CD4-positive, alpha-beta T cell treated with Interferon gamma for 1 hour (primary cell): ENCODE results near the gene CXCR3.
A peak's percentile ranks its signal among the peaks of the same experiment; 100 is the strongest.
"Not testable (repeated sequence)": the region's sequence is repeated elsewhere in the genome, so short reads cannot be mapped to it uniquely, and the experiment has no call there.

Experiments used
- DNase-seq: peaks from one replicate; pipeline ENCODE4 v3.0.0-alpha.2; 2020

Gene CXCR3

DNA sequence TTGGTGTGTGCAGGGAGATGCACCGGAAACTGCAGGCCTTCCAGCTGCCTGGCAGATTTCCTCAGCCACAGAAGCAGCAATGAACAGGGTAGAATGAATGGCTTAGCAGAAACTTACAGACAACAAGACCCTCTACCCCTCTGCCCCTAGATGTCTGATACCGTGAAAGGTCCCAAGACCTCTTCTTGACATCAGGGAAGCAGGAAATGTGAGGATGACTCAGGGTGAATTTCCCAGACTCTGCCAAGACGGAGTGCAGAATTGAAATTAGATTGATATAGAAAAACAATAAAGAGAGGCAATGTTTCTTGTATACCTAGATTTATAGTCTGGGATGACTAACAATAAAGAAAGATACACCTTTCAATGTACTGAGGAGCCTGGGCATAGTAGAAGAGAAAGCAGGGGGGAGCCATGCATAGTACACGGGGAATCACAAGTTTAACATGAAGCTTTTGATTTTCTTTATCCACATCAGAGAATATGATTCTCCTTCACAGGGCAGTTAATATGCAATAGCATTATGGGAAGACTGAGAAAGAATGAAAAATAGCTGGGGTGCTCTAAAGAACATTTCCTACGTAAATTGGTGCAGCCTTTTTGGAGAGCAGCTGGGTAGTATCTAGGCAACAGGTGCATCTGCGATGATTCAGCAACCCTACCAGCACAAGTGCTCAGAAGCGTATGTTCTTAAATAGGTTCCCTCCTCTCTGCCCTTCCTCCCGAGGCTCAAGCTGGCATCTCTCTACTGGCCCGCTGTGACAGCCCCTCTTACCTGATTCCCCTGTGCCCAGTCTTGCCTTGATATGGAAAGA is 18.3 kb upstream of the CXCR3 start:
- no peak for DNase-seq

DNA sequence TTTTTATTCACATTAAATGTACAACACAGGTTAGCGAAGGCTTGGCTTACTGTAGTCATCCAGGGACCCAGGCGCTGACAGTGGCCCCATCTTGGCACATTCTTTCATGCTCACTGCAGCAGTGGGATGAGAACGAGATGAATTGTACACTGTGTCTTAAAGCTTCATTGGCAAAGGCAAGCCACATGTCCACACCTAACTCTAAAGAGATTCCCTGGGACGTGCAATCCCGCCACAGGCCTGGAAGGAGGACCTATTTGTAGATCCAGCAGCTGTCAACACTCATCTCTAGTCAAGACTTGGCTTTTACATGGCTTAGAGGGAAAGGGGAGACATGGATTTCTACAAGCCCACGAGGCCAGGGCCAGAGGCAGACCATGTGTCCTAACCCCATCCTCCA is 16.1 kb upstream of the CXCR3 start:
- DNase-seq, result no peak

DNA sequence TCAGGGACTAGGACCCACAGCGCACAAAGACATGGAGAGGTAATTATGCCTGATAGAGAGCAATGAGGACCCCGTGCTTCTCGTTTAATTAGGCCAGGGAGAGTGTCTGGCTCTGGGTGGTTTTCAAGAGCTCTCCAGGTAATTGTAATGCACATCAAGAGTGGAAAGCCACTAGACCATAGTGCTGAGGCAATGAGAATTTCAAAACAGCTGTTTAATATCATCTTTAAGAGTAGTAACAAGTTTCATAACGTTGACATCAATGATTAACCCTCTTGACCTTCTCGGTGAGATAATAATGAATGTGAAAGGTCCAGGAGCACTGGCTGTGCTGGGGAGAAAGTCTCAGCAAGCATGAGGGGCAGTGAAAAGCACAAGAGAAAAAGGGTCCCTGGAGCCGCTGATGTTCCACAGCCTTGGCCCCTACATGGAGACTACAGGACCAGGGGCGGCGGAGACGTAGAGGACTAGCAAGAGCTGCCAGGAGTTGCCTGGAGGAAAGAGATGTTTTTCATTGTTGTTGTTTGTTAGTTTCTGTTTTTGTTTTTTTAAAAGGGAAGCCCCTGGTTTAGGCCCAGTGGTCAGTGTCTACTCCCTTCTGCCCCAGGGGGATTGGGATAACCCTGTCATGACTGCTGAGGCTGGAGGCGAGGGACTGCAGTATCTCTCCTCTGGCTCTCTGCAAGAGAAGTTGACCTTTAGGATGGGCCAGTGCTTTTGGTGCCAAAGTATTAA is 14.8 kb upstream of the CXCR3 start:
- no peak for DNase-seq

DNA sequence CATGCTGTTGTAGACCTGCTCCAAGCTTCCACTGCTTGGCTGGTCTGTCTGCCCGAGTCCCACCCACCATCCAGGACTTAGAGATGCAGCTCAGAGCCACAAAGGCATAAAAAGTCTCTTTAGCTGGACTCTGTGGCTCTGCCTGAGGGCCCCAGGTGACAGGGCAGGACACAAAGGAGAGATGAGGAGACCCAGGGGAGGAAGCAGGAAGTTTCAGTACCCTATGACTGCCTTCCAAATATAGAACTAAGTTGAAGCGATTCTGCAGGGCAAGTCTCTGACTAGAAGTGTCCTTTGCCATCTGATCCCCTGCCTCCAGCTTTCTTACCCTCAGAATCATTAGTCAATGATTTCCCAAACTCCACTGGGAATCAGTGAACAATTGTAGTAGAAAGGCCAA is 11.2 kb upstream of the CXCR3 start:
- DNase-seq, result no peak

DNA sequence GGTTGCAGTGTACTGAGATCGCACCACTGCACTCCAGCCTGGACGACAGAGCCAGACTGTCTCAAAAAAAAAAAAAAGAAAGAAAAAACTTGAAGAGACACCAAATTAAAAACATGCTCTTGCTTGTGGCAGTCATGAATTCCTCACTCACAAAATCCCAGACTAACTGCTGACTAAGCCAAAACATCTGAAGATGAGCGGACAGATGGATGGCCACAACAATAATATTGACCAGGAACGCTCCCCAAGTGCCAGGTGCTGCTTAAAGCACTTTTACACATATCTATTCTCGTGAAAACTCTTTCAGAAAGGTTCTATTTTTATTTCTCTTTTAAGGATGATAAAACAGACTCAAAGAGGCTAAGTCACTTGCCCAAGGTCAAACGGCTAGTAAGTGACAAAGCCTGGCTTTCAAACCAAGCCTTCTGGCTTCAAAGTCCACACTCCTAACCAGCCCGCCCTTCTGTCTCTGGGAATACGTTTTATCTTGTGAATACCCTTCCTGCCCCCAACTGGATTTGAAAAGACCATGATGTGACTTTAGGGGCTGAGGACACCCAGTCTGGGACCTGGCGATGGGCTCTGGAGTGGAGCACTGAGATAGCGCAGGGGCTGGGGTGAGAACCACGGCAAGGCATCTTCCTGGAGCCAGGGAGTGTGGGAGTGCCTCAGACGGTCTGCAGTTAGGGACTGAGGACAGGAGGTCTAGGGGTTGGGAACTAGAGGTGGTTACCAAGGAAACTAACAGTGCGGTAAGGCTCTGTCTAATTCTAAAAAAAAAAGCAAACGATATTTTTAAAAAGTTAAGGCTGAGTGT is 9.5 kb upstream of the CXCR3 start:
- DNase-seq, result no peak

DNA sequence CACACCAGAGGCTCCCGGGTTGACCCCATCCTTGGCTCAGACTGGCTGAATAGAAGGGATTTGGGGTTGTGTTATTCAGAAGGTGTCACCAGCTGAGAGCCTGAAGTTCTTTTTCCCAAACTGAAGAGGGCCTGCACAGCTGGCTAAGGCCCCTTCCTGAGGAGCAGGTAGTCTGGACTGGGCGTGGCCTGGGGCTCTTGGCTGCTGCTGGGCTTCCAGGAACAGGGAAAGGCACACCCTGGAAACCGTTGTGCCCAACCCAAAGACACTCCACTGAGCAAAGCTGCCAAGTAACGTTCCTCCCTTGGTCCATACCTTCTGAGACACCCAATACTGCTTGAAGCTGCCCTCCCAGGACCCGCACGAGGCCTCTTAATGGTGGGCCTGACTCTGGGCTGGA is 8.3 kb upstream of the CXCR3 start:
- DNase-seq, result no peak

DNA sequence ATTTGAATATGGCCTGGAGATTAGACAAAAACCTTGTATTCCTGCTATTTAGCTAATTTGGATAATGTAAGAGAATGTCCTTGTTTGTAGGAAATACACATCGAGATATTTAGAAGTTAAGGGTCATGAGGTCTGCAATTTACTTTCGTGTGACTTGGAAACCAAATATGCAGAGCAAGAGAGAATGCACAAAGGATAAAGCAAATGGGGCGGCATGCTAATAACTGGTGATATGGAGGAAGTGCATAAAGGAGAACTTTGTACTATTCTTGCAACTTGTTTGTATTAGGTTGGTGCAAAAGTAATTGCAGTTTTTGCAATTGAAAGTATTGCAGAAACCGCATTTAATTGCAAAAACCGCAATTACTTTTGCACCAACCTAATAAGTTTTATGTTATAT is 7.2 kb upstream of the CXCR3 start:
- DNase-seq, result no peak

DNA sequence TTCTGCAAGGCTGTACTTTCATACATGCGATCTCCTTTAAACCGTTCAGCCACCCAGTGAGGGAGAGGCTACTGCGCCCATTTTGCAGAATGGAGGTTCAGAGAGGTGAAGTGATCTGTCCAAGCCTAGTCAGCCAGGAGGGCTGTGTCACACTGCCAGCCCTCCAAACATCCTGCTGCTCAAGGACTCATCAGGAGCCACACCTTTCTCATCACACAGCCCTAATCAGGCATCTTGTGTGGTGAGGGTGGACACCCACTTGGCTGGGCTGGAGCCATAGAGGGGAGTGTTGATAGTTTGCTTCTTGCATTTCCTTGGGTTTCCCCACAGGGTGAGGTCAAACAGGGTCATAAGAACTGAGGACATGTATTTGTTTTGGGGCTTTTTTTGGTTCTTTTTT is 5.4 kb upstream of the CXCR3 start:
- peak; percentile 28 for DNase-seq

DNA sequence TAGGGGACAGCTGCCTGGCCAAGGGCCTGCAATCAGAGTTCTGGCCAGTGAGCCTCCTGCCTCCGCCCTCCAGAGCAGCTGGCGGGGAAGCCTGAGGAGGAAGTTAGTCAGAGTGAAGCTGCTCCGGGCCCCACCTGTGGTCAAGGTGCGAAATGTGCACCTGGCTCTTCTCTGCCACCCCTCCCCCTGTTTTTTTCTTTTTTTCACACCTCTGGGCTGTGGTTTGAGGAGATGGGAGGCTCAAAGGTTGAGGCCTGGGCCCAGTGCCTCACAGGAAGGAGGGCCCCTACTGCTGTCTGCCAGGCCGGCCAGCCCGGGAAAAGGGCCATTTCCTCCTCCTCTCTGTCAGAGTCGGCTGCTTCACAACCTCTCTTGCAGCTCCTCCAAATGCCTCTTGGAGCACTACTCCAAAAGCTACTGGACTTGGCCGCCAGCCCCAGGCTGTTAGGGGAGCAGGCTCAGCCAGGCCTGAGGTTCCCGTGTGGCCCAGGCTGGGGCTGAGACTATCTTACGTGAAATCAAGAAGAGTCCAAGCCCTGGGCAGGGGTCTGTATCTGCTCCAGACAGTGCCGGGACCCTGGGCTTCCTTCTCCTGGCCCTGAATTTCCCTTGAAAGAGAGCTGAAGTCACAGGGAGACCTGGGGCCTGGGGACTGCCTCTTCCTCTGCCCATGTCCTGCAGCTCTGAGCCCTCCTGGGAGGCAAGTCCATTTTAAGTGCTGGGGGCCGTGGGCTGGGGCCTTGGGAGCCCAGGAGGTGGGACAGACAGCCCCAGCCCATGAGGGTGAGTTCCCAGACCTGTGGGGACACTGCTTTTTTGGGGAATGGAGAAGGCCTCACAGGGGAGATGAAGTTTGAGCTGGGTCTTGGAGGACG is 4.5 kb upstream of the CXCR3 start:
- peak; percentile 75 for DNase-seq

DNA sequence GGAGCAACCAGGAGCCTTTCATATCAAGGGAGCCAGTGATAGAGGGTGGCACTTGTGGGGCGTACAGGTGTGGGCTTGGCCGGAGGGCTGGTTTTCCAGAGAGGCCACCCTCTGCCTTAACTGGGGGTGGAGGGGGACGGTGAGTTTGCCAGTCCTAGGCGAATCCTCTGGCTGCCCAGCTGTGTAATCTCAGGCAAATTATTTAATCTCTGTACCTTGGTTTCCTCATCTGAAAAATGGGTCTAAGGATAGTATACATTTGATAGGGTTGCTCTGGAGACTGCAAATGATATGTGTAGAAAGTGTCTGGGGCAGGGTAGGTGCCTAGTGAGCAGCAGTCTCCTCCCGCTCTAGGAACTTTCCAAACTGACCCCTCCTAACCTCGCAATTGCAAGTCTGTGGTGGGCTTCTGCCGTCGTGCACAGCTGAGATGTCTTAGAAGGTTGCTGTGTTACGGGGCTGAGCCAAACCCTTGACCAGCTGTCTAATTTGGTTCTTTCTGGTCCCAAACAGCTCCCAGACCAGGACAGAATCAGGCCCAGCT is 3.8 kb upstream of the CXCR3 start:
- no peak for DNase-seq

DNA sequence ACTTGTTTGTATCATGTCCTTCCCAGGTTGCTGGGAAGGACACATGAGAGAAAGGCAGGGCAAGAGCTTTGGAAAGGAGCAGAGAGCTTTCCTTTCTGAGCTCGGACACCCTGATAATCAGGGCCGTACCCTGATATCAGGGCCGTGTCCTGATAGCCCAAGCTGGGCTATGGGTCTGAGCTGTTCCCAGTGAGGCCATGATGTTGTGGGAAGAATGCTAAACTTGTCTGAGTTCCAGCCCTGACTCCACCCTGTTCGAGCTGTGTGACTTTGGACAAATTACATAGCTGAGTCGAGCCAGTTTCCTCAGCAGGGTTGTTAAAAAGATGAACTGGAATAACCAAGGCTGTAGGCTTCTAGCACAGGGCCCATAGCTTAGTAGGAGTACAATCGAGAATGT is 3.3 kb upstream of the CXCR3 start:
- no peak for DNase-seq

DNA sequence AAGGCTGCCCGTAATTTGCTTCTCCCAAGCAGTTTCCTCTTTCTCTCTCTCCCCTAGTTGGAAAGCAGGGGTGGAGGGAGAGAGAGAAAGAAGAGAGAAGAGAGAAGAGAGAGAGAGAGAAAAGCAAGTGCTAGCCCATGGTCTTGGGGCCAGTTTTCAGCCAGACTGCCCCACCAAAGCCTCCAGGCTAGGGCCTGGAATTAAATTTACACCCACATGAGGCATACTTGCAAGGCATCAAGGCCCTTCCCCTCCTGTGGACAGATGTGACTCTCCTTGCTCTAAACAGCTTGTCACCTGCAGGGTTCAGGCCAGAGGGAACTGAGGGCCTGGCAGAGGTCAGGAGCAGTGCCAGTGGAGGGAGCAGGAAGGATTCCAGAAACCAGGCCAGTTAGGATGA is 1.7 kb upstream of the CXCR3 start:
- DNase-seq, result no peak

DNA sequence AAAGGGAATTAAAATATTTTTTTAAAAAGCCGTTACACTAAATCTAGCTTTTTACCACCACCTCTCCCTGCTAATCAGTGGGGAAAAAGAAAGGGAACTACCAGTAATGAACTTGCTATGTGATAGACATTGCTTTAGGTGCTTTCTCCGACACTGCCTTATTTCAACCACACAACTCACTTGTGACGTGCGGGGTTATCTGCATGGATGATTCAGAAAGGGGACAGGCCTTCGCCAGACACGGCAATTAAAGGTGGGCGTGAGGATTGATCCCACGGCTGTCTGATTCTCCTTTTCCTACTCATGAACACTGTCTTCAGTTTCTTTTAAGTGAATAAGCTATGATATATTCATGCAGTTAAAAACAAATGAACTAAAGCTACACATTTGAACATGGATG is 882 bp upstream of the CXCR3 start:
- peak; percentile 34 for DNase-seq

DNA sequence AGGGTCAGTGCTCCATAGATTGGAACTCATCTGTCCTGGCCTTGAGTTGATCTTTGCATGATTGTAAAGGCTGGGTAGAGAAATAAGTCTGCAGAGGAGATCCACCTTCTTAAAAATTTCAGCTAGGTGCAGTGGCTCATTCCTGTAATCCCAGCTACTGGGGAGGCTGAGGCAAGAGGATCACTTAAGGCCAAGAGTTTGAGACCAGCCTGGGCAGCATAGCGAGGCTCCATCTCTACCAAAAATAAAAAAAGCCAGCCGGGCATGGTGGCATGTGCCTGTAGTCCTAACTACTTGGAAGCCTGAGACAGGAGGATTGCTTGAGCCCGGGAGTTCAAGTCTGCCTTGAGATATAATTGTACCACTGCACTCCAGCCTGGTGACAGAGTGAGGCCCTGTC is 476 bp upstream of the CXCR3 start:
- DNase-seq, result no peak

DNA sequence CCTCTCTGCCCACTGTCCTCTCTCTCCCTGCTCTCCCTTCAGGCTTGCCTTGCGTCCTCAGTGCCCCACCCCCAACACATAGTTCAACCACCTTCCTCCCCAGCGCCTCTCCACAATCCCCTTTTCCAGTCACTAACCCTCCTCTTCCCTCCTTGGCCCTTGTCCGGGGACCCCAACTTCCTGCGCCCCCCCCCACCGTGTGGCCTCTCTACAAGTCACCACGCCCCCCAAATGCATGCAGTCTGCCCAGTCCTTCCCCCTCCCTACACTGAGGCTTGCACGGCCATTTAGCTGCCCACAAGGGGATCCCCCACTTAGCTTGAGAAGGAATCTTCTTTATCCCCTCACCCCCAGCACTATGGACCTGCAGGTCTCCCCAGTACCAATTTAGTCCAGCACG is 569 bp downstream of the CXCR3 start:
- no peak for DNase-seq

DNA sequence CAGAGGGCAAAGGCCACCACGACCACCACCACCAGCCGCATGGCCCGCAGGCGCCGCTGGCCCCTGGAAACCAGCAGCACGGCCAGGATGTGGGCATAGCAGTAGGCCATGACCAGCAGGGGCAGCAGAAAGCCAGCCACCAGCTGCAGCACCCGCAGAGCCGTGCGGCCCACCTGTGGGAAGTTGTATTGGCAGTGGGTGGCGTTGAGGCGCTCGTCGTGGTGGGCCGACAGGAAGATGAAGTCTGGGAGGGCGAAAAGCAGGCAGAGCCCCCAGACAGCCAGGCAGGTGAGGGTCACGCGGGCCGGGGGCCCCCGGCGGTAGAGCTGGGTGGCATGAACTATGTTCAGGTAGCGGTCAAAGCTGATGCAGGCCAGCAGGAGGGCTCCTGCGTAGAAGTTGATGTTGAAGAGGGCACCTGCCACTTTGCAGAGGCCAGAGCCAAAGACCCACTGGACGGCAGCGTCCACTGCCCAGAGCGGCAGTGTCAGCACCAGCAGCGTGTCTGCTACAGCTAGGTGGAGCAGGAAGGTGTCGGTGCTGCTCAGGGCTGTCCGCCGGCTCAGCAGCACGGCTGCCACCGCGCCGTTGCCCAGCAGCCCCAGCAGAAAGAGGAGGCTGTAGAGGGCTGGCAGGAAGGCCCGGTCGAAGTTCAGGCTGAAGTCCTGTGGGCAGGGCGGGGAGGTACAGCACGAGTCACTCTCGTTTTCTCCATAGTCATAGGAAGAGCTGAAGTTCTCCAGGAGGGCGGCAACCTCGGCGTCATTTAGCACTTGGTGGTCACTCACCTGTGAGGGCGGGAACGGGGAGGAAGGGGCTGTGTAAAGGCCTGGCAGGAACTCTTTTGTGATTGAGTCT is 1.4 kb downstream of the CXCR3 start:
- DNase-seq, result peak; percentile 19

DNA sequence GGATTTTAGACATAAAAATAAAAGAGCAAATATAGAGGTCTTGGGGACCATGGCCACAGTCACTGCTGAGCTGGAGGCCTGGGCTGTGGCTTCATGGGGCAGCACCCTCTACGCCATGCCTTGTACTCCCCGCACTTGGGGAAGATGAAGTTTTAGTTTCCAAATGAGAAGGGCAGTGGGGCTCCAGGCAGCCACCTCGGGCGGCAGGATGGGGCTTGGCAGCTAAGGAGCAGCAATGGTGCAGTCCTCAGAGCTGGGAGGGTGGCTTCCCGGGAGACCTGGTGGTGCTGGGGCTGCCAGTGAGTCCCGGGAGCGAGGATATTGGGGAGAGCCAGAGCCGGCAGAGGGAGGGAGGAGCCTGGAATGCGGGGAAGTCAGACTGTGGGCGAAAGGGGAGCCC is 2.4 kb downstream of the CXCR3 start:
- no peak for DNase-seq

DNA sequence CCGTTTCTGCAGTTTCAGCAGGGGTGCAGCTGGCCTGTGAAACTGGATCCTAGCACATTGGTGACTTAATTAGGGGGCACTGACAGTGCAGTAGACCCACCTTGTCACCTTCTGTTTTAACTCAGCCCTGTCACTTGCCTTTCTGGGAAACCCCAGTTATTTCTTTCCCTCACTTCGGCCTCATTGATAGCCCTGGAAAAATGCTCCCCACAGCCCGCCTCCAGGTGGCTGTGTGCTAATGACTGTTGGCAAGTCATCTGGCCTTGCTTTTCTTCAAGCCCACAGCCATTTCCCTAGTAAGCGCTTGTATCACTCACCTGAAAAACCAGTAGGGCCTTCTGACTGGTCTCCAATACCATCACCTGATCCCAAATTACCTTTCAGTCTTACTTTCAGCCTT is 3.3 kb downstream of the CXCR3 start:
- DNase-seq, result no peak

DNA sequence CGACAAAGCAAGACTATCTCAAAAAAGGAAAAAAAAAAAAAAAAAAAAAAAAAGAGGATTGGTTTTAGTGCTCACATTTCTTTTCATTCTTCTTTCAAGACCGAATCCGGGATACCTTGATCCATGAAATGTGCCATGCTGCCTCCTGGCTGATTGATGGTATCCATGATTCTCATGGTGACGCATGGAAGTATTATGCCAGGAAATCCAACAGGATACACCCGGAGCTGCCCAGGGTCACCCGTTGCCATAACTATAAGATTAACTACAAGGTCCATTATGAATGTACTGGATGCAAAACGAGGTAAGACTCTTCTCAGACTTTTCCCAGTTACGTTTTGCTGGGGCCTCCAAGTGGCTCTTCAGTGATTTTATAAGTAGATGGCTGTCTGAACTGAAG is 6.1 kb downstream of the CXCR3 start:
- no peak for DNase-seq

DNA sequence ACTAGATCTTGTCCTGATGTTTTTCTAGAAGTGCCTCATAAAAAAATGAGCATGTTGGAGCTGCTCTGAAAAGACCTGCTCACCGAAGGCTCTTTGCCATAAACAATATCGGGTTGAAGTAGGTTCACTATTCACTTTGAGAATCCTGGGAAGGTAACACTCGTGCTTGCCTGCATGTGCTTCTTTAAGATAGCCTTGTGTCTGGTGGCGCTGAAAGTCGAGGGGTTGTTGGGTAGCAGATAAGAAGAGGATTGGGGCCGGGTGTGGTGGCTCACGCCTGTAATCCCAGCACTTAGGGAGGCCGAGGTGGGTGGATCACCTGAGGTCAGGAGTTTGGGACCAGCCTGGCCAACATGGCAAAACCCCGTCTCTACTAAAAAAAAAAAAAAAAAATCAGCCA is 6.6 kb downstream of the CXCR3 start:
- DNase-seq, result not testable (repeated sequence)

DNA sequence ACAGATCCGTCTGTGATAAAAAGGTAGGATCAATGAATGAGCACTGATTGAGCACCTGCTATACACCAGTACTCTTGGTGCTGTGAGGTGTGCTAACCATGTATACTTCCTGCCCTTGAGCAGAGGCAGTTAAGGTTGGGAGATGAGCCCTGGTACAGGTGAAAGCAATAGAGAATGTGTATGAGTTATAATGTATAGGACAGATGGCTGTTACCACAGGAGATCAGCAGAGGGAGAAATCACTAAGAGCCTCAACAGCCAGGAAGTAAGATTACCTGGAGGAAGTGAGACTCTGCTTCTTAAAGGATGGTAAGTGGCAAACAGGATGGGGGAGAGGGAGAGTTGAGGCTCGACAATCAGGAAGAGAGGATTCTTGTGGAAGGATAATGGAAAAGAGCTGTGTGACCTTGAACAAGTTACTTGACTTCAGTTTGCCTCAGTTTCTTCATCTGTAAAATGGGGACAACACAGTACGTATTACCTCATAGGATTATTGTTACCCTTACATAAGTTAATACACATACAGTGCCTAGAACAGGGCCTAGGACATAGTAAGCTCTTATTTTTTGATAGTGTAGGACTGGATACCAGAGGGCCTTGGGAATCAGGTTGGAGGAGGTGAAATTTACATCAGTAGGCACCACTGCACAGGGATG is 9.1 kb downstream of the CXCR3 start:
- no peak for DNase-seq
